Subcutaneous abdominal adipose tissue (tissue), 5 donors: ENCODE measurements around the gene PLXNA4.

Experiments
- H3K27ac ChIP-seq: one replicate; pipeline ENCODE4 v1.7.0; 2013; ENCODE audit warnings: low read depth, mild to moderate bottlenecking, inconsistent platforms, low read length, moderate library complexity
- H3K27me3 ChIP-seq, 5 donors: one replicate each; pipeline ENCODE4 v1.7.0; 2013; ENCODE audit warnings: low read length in 5 of 5, inconsistent platforms in 1 of 5; ENCODE audit not compliant: control insufficient read depth in 5 of 5, insufficient read depth in 4 of 5
- H3K36me3 ChIP-seq, 5 donors: one replicate each; pipeline ENCODE4 v1.7.0; 2013; ENCODE audit warnings: low read length in 5 of 5; ENCODE audit not compliant: control insufficient read depth in 5 of 5, insufficient read depth in 5 of 5
- H3K4me1 ChIP-seq, 5 donors: one replicate each; pipeline ENCODE4 v1.7.0; 2013; ENCODE audit warnings: low read length in 5 of 5, mild to moderate bottlenecking in 3 of 5, moderate library complexity in 1 of 5; ENCODE audit not compliant: control insufficient read depth in 5 of 5, insufficient read depth in 5 of 5
- H3K4me3 ChIP-seq, 5 donors: one replicate each; pipeline ENCODE4 v1.7.0; 2013; ENCODE audit warnings: low read length in 5 of 5, low read depth in 1 of 5
- H3K9ac ChIP-seq, 5 donors: one replicate each; pipeline ENCODE4 v1.7.0; 2013; ENCODE audit warnings: low read length in 5 of 5, mild to moderate bottlenecking in 4 of 5, moderate library complexity in 3 of 5
- H3K9me3 ChIP-seq, 5 donors: one replicate each; pipeline ENCODE4 v1.7.0; 2013; ENCODE audit warnings: low read length in 5 of 5; ENCODE audit not compliant: control insufficient read depth in 5 of 5
- donor health status: healthy.
- donor health status: healthy.
- donor health status: healthy.
- donor health status: healthy.
- donor health status: healthy.

PLXNA4 gene

GRCh38 chr7:132354527-132354926 lies 221.7 kb downstream of the PLXNA4 start:
- Histone ChIP-seq H3K36me3 (no peaks in the 10 kb centered on the region), H3K4me1 (peaks cover 2 to 54% (median 48%) of the 10 kb centered on the region in 5 donors), H3K4me3 (no peak overlapping the region), H3K27me3 (no peaks in the 10 kb centered on the region), H3K9me3 (no peaks in the 10 kb centered on the region), H3K9ac (no peak overlapping the region), H3K27ac (no peak overlapping the region)

- H3K4me1 ChIP-seq, result peaks cover 2 to 54% (median 48%) of the 10 kb centered on the region in 5 donors
- no peaks in the 10 kb centered on the region for H3K9me3 ChIP-seq
- no peak overlapping the region for H3K27ac ChIP-seq
- no peaks in the 10 kb centered on the region for H3K27me3 ChIP-seq
- no peaks in the 10 kb centered on the region for H3K36me3 ChIP-seq
- H3K9ac ChIP-seq, result no peak overlapping the region
- H3K4me3 ChIP-seq, result no peak overlapping the region
These were observed 222.3 kb downstream of the PLXNA4 start for GRCh38 chr7:132353936-132354335.

- Histone ChIP-seq H3K27me3 (no peaks in the 10 kb centered on the region), H3K4me1 (peaks cover 2 to 48% (median 46%) of the 10 kb centered on the region in 5 donors), H3K36me3 (no peaks in the 10 kb centered on the region), H3K27ac (peak overlapping the region; percentile 19), H3K4me3 (peak overlapping the region in 1 of 5 donors; percentile 12), H3K9me3 (no peaks in the 10 kb centered on the region), H3K9ac (peak overlapping the region in 2 of 5 donors; percentile 32 to 68)
These were observed 223.5 kb downstream of the PLXNA4 start for GRCh38 chr7:132352800-132353199.

- no peaks in the 10 kb centered on the region for H3K9me3 ChIP-seq
- peaks cover under 1 to 40% (median 38%) of the 10 kb centered on the region in 5 donors for H3K4me1 ChIP-seq
- H3K36me3 ChIP-seq, result no peaks in the 10 kb centered on the region
- peak overlapping the region; percentile 19 for H3K27ac ChIP-seq
- H3K9ac ChIP-seq, result peak overlapping the region in 2 of 5 donors; percentile 32 to 68
- H3K27me3 ChIP-seq, result no peaks in the 10 kb centered on the region
- H3K4me3 ChIP-seq, result peak overlapping the region in 1 of 5 donors; percentile 12
These were observed 224.2 kb downstream of the PLXNA4 start for GRCh38 chr7:132351954-132352499.

GRCh38 chr7:132350741-132351140 lies 225.5 kb downstream of the PLXNA4 start:
- Histone ChIP-seq H3K9ac (no peak overlapping the region), H3K36me3 (no peaks in the 10 kb centered on the region), H3K4me1 (peaks cover 0 to 41% (median 39%) of the 10 kb centered on the region in 5 donors), H3K4me3 (no peak overlapping the region), H3K27ac (no peak overlapping the region), H3K27me3 (no peaks in the 10 kb centered on the region), H3K9me3 (no peaks in the 10 kb centered on the region)

- H3K27ac ChIP-seq, result no peak overlapping the region
- H3K9ac ChIP-seq, result no peak overlapping the region
- H3K4me1 ChIP-seq, result peaks cover 0 to 35% (median 34%) of the 10 kb centered on the region in 5 donors
- H3K27me3 ChIP-seq, result no peaks in the 10 kb centered on the region
- no peaks in the 10 kb centered on the region for H3K36me3 ChIP-seq
- no peaks in the 10 kb centered on the region for H3K9me3 ChIP-seq
- H3K4me3 ChIP-seq, result no peak overlapping the region
These were observed 227.2 kb downstream of the PLXNA4 start for GRCh38 chr7:132349075-132349474.

GRCh38 chr7:132348341-132348740 lies 227.9 kb downstream of the PLXNA4 start:
- H3K9me3 ChIP-seq, result no peaks in the 10 kb centered on the region
- no peak overlapping the region for H3K4me3 ChIP-seq
- no peaks in the 10 kb centered on the region for H3K36me3 ChIP-seq
- no peak overlapping the region for H3K9ac ChIP-seq
- H3K27ac ChIP-seq, result no peak overlapping the region
- H3K4me1 ChIP-seq, result peaks cover 1 to 34% (median 33%) of the 10 kb centered on the region in 5 donors
- no peaks in the 10 kb centered on the region for H3K27me3 ChIP-seq

GRCh38 chr7:132347858-132348257 lies 228.4 kb downstream of the PLXNA4 start:
- no peak overlapping the region for H3K27ac ChIP-seq
- no peak overlapping the region for H3K9ac ChIP-seq
- H3K36me3 ChIP-seq, result no peaks in the 10 kb centered on the region
- no peak overlapping the region for H3K4me3 ChIP-seq
- H3K9me3 ChIP-seq, result no peaks in the 10 kb centered on the region
- H3K4me1 ChIP-seq, result peaks cover 1 to 31% (median 29%) of the 10 kb centered on the region in 5 donors
- H3K27me3 ChIP-seq, result no peaks in the 10 kb centered on the region

GRCh38 chr7:132347123-132347522 lies 229.1 kb downstream of the PLXNA4 start:
- Histone ChIP-seq H3K4me1 (peaks cover 1 to 25% (median 23%) of the 10 kb centered on the region in 5 donors), H3K9me3 (no peaks in the 10 kb centered on the region), H3K27ac (no peak overlapping the region), H3K4me3 (no peak overlapping the region), H3K27me3 (no peaks in the 10 kb centered on the region), H3K36me3 (no peaks in the 10 kb centered on the region), H3K9ac (no peak overlapping the region)

GRCh38 chr7:132345543-132346129 lies 230.6 kb downstream of the PLXNA4 start:
- no peak overlapping the region for H3K4me3 ChIP-seq
- peaks cover 1 to 16% (median 11%) of the 10 kb centered on the region in 5 donors for H3K4me1 ChIP-seq
- no peak overlapping the region for H3K9ac ChIP-seq
- H3K9me3 ChIP-seq, result no peaks in the 10 kb centered on the region
- no peak overlapping the region for H3K27ac ChIP-seq
- no peaks in the 10 kb centered on the region for H3K36me3 ChIP-seq
- H3K27me3 ChIP-seq, result no peaks in the 10 kb centered on the region
